Type B pancreatic cell (in vitro differentiated cells): ENCODE results near the gene EYA3. TPM values are rescaled to one million over a fixed set of nuclear protein-coding genes. Genes with fewer than 3 reads are reported as not detected.

Source experiments
- DNase-seq: peaks from one replicate; pipeline ENCODE4 v3.0.0; 2021; ENCODE audit warnings: mixed read lengths; ENCODE audit not compliant: unreplicated experiment; ENCODE audit errors: extremely low spot score
- H3K27ac Mint-ChIP-seq: 2 replicates; pipeline ENCODE4 v1.8.0; 2021; ENCODE audit warnings: mild to moderate bottlenecking, mixed read lengths
- H3K27me3 Mint-ChIP-seq: 2 replicates; pipeline ENCODE4 v1.8.0; 2021; ENCODE audit warnings: mixed read lengths
- H3K36me3 Mint-ChIP-seq: 2 replicates; pipeline ENCODE4 v1.8.0; 2021; ENCODE audit warnings: mixed read lengths
- H3K4me1 Mint-ChIP-seq: one replicate; pipeline ENCODE4 v1.8.0; 2021; ENCODE audit warnings: mixed read lengths; ENCODE audit not compliant: unreplicated experiment
- H3K4me3 Mint-ChIP-seq: 2 replicates; pipeline ENCODE4 v1.8.0; 2021; ENCODE audit warnings: mild to moderate bottlenecking, mixed read lengths
- H3K9me3 Mint-ChIP-seq: 2 replicates; pipeline ENCODE4 v1.8.0; 2021; ENCODE audit warnings: mixed read lengths
- CTCF ChIP-seq: fragments of 200-600 bp; sonication (generic); conservative IDR thresholded peaks from 2 replicates; pipeline ENCODE4 v1.5.0; 2021; ENCODE audit warnings: antibody characterized with exemption, mild to moderate bottlenecking
- total RNA-seq: library from RNA; stranded (reverse); gene quantifications from 2 replicates; pipeline ENCODE4 v1.2.1, GENCODE V29; 2021; ENCODE audit warnings: low replicate concordance

EYA3 gene
- total RNA-seq, 1 donor from 2014 or later = 35.4 TPM

- peak; percentile 37 for DNase-seq
- H3K4me3 Mint-ChIP-seq = no peak overlapping the region
- TF ChIP-seq CTCF = no peak
- peaks cover 11% of the 10 kb centered on the region for H3K36me3 Mint-ChIP-seq
- H3K27me3 Mint-ChIP-seq = no peaks in the 10 kb centered on the region
- no peaks in the 10 kb centered on the region for H3K9me3 Mint-ChIP-seq
- H3K4me1 Mint-ChIP-seq = peaks cover 13% of the 10 kb centered on the region
- no peak overlapping the region for H3K27ac Mint-ChIP-seq
Observed at GRCh38 chr1:27970401-27970800, 118.0 kb downstream of the EYA3 start.

GRCh38 chr1:27968692-27969091, 119.7 kb downstream of the EYA3 start:
- H3K9me3 Mint-ChIP-seq = no peaks in the 10 kb centered on the region
- peaks cover 13% of the 10 kb centered on the region for H3K4me1 Mint-ChIP-seq
- H3K36me3 Mint-ChIP-seq = peaks cover 11% of the 10 kb centered on the region
- H3K4me3 Mint-ChIP-seq = peak overlapping the region; percentile 13
- no peaks in the 10 kb centered on the region for H3K27me3 Mint-ChIP-seq
- TF ChIP-seq CTCF = no peak
- DNase-seq = no peak
- peak overlapping the region; percentile 89 for H3K27ac Mint-ChIP-seq

- peak; percentile 52 for DNase-seq
- peak overlapping the region; percentile 89 for H3K27ac Mint-ChIP-seq
- TF ChIP-seq CTCF = no peak
- peaks cover 11% of the 10 kb centered on the region for H3K36me3 Mint-ChIP-seq
- H3K4me1 Mint-ChIP-seq = peaks cover 13% of the 10 kb centered on the region
- no peaks in the 10 kb centered on the region for H3K27me3 Mint-ChIP-seq
- H3K4me3 Mint-ChIP-seq = peak overlapping the region; percentile 13
- H3K9me3 Mint-ChIP-seq = no peaks in the 10 kb centered on the region
Observed at GRCh38 chr1:27967884-27968466, 120.4 kb downstream of the EYA3 start.

- Mint-ChIP-seq H3K36me3 (peaks cover 11% of the 10 kb centered on the region), H3K27me3 (no peaks in the 10 kb centered on the region), H3K27ac (peak overlapping the region; percentile 62), H3K4me3 (no peak overlapping the region), H3K4me1 (peaks cover 13% of the 10 kb centered on the region), H3K9me3 (no peaks in the 10 kb centered on the region)
- TF ChIP-seq CTCF = no peak
- peak; percentile 42 for DNase-seq
Observed at GRCh38 chr1:27967106-27967883, 121.1 kb downstream of the EYA3 start.

- no peak overlapping the region for H3K4me3 Mint-ChIP-seq
- peak overlapping the region; percentile 62 for H3K27ac Mint-ChIP-seq
- DNase-seq = no peak
- H3K36me3 Mint-ChIP-seq = peaks cover 11% of the 10 kb centered on the region
- no peaks in the 10 kb centered on the region for H3K27me3 Mint-ChIP-seq
- peaks cover 7% of the 10 kb centered on the region for H3K4me1 Mint-ChIP-seq
- no peaks in the 10 kb centered on the region for H3K9me3 Mint-ChIP-seq
- TF ChIP-seq CTCF = no peak
Observed at GRCh38 chr1:27966402-27967105, 121.9 kb downstream of the EYA3 start.
